GM21786 (cell line): ENCODE data around the gene CHST11.
A peak's percentile ranks its signal among the peaks of the same experiment; 100 is the strongest.

ENCODE experiments used
- ATAC-seq: cut with Tn5 transposase; IDR thresholded peaks from one replicate; pipeline ENCODE4 v1.9.1; 2021; ENCODE audit not compliant: unreplicated experiment

Gene CHST11

DNA sequence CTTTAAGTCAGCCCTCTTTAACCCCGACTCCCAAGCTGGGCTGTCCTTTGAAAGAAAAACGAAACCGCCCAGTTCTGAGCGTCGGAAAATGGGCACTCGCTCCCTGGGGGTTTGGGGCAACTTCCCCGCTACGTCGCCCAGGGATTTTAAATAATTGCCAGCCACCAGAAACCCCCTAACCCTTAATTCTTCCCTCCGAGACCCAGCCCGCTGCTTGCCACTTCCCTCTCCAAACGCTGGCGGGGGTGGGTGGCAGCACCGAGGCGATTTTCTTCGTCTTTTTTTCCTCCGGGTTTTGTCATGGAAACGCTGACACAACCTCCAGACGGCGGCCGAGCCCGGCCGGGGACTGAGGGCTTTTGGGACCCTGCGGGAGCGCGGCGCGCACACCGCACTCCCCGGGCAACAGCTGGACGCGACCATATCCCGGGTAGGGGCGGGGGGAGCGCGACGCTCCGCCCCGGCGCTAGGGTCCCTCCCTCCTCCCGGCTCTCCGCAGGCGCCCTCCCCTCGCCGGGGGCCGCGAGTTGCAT is at the start of gene CHST11:
Gene CHST11 (plus strand): TSS at position 532 of the 533 bp plus-strand sequence.
- ATAC-seq: peak; percentile 63

DNA sequence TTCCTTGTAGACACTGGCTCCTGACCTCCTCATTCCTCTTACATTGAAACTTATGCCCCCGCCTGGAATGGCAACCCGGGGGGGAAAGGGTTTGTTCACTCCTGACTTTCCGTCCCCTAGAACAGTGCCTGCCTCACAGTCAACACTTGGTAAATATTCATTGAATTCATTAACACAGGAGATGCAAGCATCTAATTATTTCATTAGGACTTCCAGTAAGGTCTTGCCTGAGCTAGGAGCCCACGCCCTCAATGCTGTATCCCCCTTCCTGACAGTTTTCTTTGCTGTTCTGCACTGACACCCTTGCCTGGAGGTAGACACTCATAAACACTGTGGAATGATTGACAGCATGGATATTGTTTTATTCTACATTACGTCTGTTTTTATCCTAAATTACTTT is 49.3 kb upstream of the CHST11 start:
- ATAC-seq: no peak

DNA sequence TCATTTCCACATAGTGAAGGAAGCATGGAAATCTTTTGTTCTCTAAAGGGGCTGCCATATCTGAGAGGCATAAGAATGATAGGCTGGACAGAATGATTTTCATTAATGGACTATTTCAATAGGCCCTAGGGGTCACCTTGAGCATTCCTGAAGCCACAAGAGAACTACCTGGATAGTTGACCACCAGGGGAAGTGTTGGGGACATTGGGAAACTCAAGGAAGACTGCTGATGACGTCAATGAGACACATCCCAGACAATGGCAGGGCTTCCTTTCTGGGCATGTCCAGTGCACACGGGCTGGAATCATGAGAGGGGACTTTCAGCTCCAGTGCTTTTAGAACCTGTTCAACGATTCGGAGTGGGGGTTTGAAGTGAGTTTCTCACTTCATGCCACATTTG is 48.8 kb upstream of the CHST11 start:
- ATAC-seq: no peak

- no peak for ATAC-seq
Measured at GRCh38 chr12:104410326-104410725, 46.4 kb upstream of the CHST11 start.

DNA sequence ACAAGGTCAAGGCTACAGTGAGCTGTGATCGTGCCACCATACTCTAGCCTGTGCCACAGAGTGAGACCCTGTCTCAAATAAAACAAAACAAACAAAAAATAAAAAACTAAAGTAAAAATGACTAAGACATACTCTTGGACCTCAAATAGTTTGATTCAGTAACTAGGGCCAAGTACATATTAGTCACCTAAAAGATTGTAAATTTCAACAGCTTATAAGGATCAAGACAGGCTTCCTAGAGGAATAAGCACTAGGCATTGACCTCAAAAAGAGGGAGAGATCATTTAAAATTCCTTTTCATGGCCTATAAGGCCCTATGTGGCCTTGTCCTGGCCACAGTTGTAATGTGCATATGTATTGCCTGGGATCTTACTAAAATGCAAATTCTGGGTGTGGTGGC is 46.0 kb upstream of the CHST11 start:
- ATAC-seq: no peak

- no peak for ATAC-seq
Measured at GRCh38 chr12:104411826-104412641, 44.7 kb upstream of the CHST11 start.

GRCh38 chr12:104412681-104413080 is 44.1 kb upstream of the CHST11 start:
- ATAC-seq: no peak

DNA sequence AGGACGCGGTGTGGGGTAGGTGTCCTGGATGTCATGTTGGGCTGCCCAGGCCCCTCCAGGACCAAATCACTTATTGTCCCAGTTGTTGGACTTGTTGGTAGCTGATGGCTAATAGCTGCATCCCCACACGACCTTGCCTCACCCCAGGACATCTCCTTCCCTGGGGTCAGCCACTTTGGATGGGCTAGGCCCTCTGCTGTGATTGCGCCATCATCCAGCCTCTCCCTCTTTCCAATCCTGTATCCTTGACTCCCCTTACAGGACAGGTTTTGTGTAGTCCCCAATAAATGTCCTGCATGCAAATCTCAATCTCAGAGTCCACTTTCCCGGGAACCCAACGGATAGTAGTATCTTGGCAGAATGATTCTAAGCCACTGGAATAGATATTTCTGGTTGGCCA is 43.4 kb upstream of the CHST11 start:
- no peak for ATAC-seq

DNA sequence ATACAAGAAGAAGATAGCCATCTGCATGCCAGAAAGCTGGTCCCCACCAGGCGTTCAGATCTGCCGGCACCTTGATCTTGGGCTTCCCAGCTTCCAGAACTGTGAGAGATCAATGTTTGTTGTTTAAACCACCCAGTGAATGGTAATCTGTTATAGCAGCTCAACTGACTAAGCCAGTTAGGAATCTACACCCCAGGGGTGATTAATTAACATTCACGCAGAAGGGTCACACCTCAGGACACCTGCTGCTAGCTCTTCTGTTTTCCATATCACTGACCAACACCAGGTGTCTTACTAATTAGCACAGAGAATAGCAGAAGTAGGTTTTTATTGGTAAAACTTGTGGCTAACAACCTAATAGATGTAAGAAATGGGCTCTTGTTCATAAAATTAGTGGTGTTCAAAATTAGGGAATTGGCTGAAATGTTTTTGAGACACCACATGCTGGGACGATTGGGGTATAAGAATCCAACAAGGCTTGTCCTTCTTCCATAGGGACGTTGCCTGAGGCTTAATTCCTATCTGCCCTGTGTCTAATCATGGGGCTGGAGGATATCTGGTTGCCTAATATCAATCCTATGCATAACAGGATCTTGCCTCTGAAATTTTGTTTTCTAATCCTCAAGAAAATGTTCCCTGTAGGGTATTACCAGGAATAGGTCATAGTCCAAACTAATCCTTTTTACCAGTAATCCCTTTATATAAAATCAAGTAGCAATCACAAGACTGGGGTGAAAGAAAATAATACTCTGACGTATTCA is 42.0 kb upstream of the CHST11 start:
- no peak for ATAC-seq

DNA sequence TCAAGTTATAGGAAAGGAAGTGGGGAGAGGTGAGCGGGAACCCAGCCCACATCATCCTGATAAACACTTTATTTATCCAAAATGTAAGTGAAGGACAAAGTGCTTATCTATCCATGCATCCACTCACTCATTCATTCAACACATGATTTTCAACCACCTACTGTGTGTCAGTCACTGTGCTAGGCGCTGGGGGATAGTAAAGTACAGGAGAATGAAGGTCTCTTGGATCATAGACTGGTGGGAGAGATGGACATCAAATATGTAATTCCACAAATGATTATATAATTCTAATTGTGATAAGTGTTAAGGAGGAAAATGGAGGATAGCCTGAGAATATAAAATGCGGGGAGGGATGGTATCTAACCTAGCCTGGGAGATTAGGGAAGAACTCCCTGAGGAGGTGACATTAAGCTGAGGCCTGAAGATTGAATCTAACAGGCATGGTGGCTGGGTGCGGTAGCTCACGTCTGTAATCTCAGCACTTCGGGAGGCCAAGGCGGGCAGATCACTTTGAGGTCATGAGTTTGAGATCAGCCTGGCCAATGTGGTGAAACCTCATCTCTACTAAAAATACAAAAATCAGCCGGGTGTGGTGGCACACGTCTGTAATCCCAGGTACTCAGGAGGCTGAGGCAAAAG is 41.3 kb upstream of the CHST11 start:
- no peak for ATAC-seq

DNA sequence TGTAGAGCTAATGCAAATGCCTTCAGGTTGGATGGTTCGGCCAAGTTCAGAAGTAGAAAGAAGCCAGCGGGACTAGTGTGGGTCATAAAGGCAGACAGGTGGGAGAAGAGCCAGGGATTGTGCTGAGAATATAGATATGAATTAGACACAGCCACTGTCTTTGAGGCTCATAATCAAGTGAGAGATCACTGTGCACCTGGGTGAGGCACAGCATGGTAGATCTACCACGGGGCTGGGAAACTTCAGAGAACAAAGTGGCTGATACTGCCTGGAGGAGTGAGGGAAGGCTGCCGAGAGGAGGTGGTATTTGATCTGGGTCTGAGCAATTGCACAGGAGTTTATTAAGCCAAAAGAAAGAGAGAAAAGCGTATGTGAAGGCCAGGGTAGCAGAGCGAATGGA is 40.6 kb upstream of the CHST11 start:
- no peak for ATAC-seq

DNA sequence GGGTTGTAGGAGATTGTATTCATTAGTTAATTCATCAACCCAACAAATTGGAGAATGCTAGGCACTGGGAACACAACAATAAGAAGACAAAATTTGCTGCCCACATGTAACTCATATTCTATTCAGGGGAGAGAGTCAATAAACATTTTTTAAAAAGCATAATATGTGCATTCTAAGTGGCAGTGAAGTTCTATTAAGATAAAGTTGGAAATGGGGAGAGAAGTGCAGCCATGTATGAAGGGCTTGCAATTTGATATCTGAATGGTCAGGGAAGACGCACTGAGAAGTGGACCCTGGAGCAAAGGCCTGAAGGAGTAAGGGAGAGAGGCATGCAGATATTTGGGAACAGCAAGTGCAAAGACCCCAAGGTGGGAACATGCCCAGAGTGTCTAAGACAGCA is 40.2 kb upstream of the CHST11 start:
- no peak for ATAC-seq

DNA sequence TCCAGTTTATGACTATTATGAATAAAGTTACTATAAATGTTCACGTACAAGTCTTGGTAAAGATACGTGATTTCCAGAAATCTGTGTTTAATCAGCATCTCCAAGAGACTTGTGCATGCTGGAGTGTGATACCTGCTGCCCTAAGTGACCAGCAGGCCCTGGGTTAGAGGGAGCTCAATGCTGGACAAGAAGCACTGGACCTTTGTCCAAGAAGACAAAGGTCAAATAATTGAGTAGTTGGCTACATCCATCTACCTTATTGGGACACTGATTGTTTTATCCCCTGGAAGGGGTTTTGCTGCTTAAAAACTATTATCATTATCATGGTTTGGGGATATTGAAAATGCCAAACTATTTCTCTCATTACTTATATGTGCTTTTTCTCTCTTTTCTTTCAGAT is 37.0 kb upstream of the CHST11 start:
- ATAC-seq: no peak

DNA sequence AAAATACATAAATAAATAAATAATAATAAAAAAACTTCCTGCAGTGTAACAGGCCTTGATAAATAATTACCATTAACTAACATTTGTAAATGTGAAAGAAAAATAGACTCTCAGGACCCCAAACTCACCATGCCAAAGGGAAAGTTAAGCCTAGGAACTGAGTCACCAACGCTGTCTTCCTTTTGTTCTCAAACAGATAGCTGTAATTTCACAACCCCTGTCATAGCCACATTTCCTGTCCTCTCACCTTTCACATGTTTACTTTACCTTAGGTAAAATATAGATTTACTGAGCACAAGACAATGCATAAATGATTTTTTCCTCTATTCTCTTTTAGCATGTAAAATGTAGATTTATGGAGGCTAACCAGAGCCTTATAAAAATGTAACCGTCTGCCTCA is 35.9 kb upstream of the CHST11 start:
- no peak for ATAC-seq

GRCh38 chr12:104421343-104421742 is 35.4 kb upstream of the CHST11 start:
- no peak for ATAC-seq

GRCh38 chr12:104422441-104422840 is 34.3 kb upstream of the CHST11 start:
- ATAC-seq: no peak

DNA sequence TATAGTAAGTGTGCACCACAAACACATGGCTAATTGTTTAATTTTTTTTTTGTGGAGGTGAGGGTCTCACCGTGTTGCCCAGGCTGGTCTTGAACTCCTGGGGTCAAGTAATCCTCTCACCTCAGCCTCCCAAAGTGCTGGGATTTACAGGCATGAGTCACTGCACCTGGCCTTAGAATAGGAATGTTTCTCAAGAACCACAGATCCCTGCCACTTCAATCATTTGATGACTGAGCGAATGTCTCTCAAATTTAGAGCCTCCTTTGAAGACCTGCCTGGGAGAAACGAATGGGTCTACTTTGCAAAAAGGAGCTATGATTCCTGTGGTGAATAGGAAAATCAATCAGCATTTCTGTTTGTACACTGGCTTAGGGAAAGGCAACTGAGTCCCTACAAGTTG is 33.5 kb upstream of the CHST11 start:
- ATAC-seq: no peak

GRCh38 chr12:104423809-104424208 is 32.9 kb upstream of the CHST11 start:
- no peak for ATAC-seq

DNA sequence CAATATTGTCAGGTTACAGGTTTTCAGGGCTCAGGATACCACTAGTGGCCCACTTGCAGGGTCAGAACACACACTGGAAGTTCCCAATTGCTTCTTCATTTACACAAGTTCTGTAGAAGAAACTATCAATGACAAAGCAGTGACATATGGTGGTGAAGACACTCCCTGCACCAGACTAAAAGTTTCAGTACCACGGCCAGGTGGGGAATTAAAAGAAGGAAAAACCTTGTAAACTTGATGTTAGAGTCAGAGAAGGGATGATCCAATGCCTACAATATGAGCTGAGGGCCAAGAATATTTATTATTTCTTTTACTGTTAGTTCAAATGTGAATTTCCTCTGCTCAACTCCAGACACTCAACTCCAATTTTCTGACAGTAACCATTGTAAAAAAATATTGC is 31.8 kb upstream of the CHST11 start:
- ATAC-seq: no peak

DNA sequence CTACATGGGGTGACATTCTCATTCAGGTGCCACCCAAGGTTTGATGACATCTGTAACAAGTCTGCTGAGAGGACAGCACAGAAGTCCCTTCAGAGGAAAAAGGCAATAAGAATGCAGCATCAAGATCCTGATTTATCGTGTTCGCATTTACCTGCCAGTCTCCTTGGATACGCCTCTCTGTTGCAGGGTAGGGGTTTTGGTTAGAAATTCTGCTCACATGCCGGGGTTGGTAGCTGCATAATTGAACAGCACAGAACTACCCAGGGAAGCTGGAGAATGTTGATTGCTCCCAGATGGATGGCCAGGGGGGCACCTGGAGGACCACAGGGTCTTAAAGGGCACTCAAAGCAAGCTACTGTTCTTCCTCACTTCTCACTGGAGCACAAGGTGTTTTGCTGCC is 31.1 kb upstream of the CHST11 start:
- ATAC-seq: no peak

DNA sequence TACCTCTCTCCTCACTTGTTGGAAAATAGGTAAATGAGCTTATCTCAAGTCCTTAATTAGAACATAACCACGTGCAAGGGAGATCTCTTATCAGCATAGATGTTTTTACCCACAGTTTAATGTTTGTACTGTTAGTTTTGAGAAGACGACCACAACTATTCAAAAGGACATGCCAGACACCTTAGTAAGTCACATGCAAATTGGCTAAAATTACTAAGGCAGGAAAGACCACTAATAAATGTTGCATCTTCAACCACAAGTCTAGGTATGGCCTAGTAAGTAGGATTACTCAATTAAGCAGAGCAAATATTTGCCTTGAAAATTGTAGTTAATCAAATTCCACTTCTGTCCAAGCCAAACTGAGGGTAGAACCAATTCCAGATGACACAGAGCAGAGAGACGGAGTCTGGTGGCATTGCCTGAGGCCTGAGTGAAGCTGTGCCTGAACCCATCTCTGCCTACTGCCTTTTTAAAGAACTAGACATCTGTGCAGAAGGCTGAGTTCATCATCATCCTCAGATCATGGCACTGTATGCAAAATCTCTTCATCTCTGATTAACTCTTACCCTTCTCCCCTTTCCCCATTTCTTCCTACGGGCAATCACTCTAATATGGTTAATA is 29.7 kb upstream of the CHST11 start:
- ATAC-seq: no peak
